ENCODE measurements around the gene TSPEAR.
"Not testable (repeated sequence)": the region's sequence is repeated elsewhere in the genome, so short reads cannot be mapped to it uniquely, and the experiment has no call there.

Gene TSPEAR

GRCh38 chr21:44582055-44582454 is 129.3 kb downstream of the TSPEAR start:
- DNase-seq, result no peak

DNA sequence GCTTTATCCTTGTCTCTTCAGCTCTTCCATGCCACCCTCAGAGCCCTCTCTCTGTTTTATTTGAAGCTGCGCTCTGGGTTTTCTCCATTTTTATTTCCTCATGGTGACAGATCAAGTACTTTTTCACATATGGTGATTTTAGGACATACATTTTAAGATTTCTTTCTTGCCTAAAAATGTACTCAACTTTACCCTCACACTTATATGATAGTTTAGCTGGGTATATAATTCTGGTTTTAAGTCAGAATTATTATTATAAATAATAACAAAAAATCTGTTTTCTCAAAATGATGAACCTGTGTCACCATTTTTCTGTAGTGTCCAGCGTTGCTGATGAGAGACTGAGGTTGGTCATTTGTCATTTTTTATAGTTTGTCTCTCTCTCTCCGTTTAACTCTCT is 130.2 kb downstream of the TSPEAR start:
- no peak for DNase-seq

DNA sequence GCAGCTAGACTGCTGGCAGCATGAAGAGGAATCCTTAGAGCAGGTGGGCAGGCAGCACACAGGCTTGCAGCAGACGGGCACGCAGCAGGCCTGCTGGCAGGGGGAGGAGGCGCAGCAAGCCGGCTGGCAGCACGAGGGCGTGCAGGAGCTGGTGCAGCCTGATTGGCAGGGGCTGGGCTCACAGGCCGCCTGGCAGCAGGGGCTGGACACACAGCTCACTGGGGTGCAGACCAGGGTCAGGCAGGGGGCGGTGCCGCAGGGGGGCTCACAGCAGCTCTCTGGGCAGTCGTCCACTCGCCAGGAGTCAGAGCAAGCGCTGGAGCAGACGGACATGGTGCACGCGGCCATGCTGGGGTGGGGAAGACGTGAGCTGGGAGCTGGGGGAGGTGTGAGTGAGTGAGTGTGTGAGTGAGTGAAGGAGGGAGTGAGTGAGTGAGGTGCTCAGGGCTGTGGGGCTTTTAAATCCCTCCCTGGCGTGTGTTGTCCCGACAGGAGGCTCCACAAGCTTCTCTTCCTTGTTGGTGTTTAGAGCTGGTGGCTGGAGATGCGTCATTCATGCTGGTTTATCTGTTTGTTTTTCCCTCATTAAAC is 131.0 kb downstream of the TSPEAR start, which contains the start of gene KRTAP10-5:
Gene KRTAP10-5 (minus strand): TSS at position 374 of the 591 bp plus-strand sequence. CDS start 26 bp downstream, at position 348.
- not testable (repeated sequence) for DNase-seq

DNA sequence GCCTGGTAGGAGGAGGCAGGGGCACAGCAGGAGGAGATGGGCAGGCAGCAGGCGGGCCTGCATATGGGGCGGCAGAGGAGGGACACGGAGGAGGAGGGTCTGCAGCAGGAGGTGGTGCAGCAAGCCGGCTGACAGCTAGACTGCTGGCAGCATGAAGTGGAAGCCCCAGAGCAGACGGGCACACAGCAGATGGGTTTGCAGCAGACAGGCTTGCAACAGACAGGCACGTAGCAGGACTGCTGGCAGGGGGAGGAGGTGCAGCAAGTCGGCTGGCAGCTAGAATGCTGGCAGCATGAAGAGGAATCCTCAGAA is 131.6 kb downstream of the TSPEAR start:
- no peak for DNase-seq

DNA sequence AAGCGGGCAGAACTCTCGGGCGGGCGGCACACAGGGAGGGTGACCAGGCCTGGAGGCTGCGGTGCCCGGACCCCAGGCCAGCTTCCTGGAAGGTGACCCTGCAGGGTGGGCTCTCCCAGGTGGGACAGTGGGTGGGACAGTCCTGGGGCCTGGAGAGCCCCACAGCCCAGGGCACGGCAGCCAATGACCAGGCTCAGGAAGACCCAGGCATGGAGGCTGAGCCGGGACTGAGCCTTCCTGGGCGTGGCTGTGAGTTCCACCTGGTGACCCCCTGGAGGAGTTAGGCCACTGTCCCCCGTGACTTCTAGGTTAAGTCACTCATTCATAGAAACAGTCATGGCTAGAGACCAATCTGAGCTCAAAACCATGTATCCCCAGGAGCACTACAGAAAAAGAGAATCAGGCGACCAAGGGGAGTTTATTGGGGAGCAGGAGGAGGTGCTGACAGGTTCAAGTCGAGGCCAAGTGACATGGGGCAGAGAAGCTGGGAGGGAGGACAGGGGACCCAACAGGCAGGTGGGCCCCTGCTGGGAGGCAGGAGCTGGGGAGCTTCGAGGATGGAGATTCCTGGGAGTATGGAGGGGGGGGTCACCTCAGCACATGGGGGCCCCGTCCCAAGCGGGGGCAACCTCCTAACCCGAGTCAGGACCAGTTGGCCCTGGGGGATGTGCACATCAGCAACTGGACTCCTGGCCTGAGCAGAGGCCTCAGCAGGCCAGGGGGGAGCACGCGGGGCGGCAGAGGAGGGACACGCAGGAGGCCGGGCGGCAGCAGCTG is 132.1 kb downstream of the TSPEAR start:
- DNase-seq, result no peak

GRCh38 chr21:44578371-44579055 is 132.9 kb downstream of the TSPEAR start:
- no peak for DNase-seq

- DNase-seq, result no peak
These were observed 135.3 kb downstream of the TSPEAR start for GRCh38 chr21:44576025-44576420.

GRCh38 chr21:44575307-44576024 is 135.9 kb downstream of the TSPEAR start:
- no peak for DNase-seq

- DNase-seq, result no peak
These were observed 136.7 kb downstream of the TSPEAR start for GRCh38 chr21:44574457-44575306.

DNA sequence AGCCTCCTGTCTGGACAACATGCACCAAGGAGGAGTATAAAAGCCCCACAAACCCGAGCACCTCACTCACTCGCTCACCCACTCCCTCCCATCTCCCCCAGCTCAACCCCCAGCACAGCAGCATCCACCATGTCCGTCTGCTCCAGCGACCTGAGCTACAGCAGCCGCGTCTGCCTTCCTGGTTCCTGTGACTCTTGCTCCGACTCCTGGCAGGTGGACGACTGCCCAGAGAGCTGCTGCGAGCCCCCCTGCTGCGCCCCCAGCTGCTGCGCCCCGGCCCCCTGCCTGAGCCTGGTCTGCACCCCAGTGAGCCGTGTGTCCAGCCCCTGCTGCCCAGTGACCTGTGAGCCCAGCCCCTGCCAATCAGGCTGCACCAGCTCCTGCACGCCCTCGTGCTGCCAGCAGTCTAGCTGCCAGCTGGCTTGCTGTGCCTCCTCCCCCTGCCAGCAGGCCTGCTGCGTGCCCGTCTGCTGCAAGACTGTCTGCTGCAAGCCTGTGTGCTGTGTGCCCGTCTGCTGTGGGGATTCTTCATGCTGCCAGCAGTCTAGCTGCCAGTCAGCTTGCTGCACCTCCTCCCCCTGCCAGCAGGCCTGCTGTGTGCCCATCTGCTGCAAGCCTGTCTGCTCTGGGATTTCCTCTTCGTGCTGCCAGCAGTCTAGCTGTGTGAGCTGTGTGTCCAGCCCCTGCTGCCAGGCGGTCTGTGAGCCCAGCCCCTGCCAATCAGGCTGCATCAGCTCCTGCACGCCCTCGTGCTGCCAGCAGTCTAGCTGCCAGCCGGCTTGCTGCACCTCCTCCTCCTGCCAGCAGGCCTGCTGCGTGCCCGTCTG is 137.5 kb downstream of the TSPEAR start, which contains the start of gene KRTAP10-4:
Gene KRTAP10-4 (plus strand): TSS at position 100 of the 827 bp plus-strand sequence. CDS start 30 bp downstream, at position 130.
- not testable (repeated sequence) for DNase-seq

DNA sequence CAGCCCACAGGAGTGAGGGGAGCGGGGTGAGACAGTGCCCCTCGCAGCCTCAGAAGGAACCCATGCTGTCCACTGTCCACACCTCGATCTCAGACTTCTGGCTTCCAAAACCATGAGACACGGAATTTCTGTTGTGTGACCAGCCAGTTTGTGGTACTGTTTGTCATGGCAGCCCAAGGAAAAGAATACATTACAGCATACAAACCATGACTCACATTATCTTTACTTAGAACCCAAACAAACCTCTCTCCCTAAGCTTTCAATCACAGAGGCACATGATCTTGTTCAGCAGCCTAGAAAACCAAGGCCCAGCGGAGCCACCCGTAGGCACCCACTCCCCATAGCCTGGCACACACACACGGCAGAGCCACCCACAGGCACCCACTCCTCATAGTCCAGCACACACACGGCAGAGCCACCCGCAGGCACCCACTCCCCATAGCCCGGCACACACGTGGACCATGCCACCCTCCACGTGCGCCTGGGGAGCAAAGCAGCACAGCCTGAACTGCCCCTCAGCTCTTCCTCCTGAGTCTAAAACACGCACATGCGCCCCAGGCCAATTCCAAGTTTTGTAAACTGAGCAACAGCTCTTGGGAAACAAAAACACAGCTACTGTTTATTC is 138.3 kb downstream of the TSPEAR start:
- no peak for DNase-seq

- DNase-seq, result no peak
These were observed 139.3 kb downstream of the TSPEAR start for GRCh38 chr21:44571844-44572782.

- DNase-seq, result no peak
These were observed 140.1 kb downstream of the TSPEAR start for GRCh38 chr21:44571296-44571695.

- DNase-seq, result no peak
These were observed 141.4 kb downstream of the TSPEAR start for GRCh38 chr21:44569861-44570517.

DNA sequence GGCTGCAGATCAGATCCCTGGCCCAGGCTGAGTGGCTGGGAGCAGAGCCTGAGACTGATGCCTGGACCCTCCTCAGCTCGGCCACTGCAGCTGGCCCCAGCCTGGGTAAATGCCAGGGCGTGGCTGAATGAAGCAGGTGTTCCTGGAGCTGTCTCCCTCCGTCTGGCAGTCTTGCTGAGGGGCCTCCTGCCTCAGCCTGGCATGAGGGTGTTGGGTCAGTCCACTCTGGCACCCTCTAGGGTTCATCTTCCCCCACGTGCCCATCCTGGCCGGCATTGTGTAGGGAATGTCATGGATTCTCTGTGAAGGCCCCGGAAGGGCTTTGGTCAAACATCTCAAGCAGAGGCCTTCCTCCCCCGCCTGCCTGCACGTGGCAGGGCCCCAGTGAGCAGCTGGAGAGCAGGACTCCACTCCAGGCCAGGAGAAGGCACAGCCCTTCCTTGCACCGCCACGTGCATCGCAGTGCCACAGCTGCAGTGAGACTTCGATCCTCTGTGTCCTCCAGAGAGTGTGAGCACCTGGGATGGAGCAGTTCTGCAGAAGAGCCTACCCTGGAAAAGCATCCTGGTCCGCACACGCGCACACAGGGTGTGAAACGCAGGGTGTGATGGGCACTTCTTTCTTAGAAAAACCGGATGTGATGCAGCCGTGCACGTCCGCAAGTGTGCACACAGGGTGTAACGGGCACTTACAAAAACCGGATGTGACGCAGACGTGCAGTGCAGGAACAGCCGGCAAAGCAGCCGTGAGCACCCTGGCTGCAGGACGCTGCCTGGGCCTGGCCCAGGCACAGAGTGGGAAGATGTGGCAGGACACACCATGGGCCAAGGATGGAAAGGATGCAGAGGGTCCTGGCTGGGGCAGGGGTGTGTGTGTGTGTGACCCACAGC is 142.5 kb downstream of the TSPEAR start:
- DNase-seq, result no peak

DNA sequence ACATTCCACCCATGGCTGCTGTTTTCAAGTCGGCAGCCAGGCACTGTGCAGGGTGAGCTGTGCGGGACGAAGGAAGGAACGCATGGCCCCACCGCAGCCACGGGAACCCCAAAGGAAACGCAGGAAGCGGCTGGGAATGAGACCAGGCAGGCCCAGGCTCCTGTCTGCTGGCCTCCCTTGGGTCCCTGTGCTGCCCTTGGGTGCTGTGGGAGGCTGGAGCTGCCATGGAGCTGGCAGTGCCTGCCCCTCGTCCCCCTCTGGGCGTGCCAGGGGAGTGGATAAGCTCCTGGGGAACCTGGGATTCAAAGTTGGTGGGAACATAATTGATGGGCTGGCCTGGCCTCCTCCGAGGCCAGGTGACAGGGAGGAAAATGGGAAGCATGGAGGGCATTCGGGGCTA is 143.1 kb downstream of the TSPEAR start:
- no peak for DNase-seq

GRCh38 chr21:44567481-44568171 is 143.7 kb downstream of the TSPEAR start:
- no peak for DNase-seq

All from T1000 (cell line).